Fibroblast of the aortic adventitia (primary cell): Measurements from ENCODE around the gene CREB3L1. TPM values are rescaled to one million over a fixed set of nuclear protein-coding genes. Genes with fewer than 3 reads are reported as not detected.

Experiments used
- DNase-seq: peaks from one replicate; pipeline ENCODE4 v3.0.0-alpha.2; 2010; ENCODE audit warnings: low read depth
- H3K4me3 ChIP-seq: 2 replicates; pipeline ENCODE4 v1.5.1; 2011; ENCODE audit warnings: low read depth, mild to moderate bottlenecking, control low read depth, low read length, moderate library complexity
- total RNA-seq: library from RNA; depleted of rRNA; stranded (reverse); fragments of >200 nt; gene quantifications from 2 replicates; pipeline ENCODE4 v1.2.3, GENCODE V29; 2012; ENCODE audit warnings: low replicate concordance
- TF ChIP-seq, protein P1 (sequence below): IDR thresholded peaks from 2 replicates; pipeline ENCODE4 v1.5.1; 2011; ENCODE audit warnings: mild to moderate bottlenecking, low read length, control low read depth, inconsistent platforms; ENCODE audit not compliant: insufficient read depth

The CREB3L1 gene
- total RNA-seq, 1 donor = 37.5 TPM

DNA sequence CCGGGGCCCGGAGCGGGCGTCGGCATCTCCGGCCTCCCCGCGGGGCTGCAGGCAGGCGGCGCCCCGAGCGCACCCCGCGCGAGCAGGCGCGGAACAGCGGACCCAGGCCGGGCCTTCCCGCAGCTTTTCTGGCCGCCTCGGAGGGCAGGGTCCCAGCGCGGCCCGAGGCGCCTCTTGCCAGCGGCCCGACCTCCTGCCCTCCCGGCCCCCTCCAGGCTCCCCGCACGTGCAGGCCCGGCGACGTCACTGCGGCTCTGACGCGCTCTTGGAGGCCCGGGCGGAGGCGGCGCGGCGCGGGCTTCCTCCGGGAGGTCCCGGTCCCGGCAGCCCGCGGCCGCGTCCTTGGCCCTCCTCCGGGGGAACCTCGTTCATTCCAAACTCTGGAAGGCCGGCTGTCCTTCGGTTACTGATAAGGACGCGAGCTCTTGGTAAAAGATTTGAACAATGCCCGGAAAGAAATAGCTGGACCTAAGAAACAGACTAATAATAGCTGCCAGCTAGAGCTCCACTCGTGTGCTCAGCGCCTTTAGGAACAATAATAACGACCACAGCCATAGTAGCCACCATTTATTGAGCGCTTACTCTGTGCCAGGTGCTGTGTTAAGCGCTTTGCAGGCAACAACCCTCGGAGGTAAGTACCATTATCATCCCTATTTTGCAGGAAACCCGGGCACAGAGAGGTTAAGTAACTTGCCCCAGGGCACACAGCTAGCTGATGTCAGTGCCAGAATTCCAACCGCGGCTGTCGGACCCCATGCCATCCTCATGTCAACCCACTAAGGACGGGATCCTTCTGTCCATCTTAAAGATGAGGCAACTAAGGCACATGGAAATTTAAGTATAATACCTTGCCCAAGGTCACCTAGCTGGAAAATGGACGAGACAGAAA lies 39.1 kb upstream of the CREB3L1 start:
- TF ChIP-seq, protein P1, sequence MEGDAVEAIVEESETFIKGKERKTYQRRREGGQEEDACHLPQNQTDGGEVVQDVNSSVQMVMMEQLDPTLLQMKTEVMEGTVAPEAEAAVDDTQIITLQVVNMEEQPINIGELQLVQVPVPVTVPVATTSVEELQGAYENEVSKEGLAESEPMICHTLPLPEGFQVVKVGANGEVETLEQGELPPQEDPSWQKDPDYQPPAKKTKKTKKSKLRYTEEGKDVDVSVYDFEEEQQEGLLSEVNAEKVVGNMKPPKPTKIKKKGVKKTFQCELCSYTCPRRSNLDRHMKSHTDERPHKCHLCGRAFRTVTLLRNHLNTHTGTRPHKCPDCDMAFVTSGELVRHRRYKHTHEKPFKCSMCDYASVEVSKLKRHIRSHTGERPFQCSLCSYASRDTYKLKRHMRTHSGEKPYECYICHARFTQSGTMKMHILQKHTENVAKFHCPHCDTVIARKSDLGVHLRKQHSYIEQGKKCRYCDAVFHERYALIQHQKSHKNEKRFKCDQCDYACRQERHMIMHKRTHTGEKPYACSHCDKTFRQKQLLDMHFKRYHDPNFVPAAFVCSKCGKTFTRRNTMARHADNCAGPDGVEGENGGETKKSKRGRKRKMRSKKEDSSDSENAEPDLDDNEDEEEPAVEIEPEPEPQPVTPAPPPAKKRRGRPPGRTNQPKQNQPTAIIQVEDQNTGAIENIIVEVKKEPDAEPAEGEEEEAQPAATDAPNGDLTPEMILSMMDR = no peak
- peak overlapping the region; percentile 67 for H3K4me3 ChIP-seq
- peak; percentile 82 for DNase-seq

DNA sequence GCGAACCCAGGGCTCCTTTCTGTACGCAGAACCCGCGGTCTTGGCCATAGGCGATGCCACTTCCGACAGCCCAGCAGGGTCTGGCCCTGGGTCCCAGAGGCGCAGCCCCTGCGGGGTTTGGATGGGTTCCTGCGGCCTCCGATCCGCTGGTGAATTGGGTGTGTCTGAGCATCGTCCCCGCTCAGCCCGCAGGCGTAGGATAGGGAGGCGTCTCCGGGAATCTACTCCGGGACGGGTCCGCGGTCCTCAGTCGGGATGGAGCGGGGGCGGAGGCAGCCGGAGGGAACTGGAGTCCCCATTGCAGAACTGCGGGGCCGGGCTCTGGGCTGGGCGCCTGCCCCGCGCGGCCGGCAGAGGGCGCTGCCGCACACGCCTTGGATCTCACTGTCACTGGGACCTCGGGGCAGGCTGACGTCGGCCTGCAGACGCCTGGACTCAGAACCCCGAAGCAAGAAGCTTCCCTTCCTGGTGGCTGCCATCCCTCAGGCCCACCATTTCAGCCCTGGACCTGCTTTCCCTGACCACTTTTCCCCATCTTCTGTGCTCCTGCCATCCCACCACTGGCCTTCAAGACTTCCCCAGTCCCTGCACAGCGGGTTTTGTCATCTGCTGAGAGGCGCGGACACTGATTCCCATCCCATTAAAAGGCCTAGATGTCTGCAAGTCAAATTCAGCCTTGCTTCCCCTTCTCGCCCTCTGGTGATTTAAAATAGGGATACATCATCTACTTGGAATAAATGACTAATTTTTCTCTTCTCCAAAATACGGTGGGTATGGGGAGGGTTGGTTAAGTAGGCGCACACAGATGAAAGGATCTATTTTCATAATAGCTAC lies 38.3 kb upstream of the CREB3L1 start:
- TF ChIP-seq, protein P1 = peak; percentile 73
- peak; percentile 84 for DNase-seq
- H3K4me3 ChIP-seq = peak overlapping the region; percentile 67

GRCh38 chr11:46239801-46240061 lies 37.7 kb upstream of the CREB3L1 start:
- H3K4me3 ChIP-seq = peak overlapping the region; percentile 51
- DNase-seq = peak; percentile 45
- TF ChIP-seq, protein P1 = no peak

GRCh38 chr11:46240371-46240770 lies 37.1 kb upstream of the CREB3L1 start:
- no peak overlapping the region for H3K4me3 ChIP-seq
- TF ChIP-seq, protein P1 = no peak
- DNase-seq = peak; percentile 37

DNA sequence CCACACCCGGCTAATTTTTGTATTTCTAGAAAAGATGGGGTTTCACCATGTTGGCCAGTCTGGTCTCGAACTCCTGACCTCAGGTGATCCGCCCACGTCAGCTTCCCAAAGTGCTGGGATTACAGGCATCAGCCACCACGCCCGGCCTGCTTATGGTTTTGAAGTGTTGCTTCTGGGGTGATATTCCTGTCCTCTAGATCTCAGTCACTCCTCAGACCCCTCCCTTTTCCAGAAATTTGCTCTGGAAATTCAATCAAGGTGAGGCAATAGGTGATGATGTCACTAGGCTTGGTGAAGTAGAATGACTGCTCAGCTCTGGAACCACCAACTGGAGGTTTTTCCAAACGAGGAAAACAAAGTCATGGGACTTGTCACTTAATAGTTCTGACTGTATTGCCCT lies 36.6 kb upstream of the CREB3L1 start:
- no peak for DNase-seq
- TF ChIP-seq, protein P1 = no peak

DNA sequence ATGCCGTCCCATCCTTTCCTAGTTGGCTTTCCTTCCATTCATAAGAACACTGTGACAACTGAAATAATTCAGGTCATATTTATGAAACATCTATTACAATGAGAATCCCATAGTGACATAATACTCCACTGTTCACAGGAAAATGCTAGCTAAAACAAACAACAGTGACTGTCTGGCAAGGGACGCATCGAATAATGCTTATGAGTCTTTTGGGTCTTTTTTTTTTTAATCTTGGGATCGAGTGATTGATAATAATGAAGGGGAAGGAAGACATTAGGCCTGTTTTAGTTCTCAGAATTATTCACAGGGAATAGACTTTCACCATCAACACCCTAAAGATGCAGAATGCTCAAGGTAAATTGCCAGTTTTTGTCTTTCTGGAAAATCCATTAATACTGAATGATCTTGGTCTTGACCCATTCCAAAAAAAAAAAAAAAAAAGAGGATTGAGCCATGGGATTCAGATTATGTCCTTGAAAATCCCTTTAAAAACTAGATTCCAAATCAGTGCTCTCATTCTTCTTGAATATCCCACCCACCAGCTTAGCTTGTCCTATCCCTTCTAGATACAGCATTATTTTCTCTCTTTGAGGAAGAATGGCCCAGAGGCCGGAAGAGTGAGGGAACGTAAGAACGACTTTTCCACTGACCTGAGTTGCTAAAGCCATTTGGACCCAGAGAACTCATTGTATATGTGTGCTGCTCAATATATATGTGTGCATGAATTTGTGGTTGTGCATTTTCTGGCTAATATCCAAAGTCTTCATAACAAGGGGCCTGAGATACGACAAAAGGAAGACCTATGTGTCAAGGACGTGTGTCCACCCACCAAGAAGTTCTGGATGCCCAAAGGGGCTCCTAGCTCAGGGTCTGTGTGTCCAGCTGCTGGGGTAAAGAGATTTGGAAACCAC lies 35.2 kb upstream of the CREB3L1 start:
- TF ChIP-seq, protein P1 = no peak
- H3K4me3 ChIP-seq = no peak overlapping the region
- DNase-seq = peak; percentile 27

More for the DNA sequence above, 36.6 kb upstream of the CREB3L1 start:
- no peak overlapping the region for H3K4me3 ChIP-seq
